HepG2 (cell line): ENCODE measurements around the gene SLC25A10. TPM values are rescaled to one million over a fixed set of nuclear protein-coding genes. Genes with fewer than 3 reads are reported as not detected.

Experiments used
- ATF7-NPFF ChIP-seq: sonication (generic); formaldehyde crosslinking; IDR thresholded peaks from 2 replicates; pipeline ENCODE4 v1.8.1; 2023; ENCODE audit warnings: mild to moderate bottlenecking, low read depth, missing genetic modification reagents, moderate library complexity
- CBFB ChIP-seq: sonication (generic); formaldehyde crosslinking; IDR thresholded peaks from 2 replicates; pipeline ENCODE4 v1.4.0; 2020; ENCODE audit warnings: missing genetic modification reagents
- CCDC6 ChIP-seq: sonication (generic); formaldehyde crosslinking; IDR thresholded peaks from 2 replicates; pipeline ENCODE4 v1.8.1; 2022; ENCODE audit warnings: mild to moderate bottlenecking, missing genetic modification reagents, moderate library complexity
- EED ChIP-seq: sonication (generic); formaldehyde crosslinking; IDR thresholded peaks from 2 replicates; pipeline ENCODE4 v1.5.0; 2020; ENCODE audit warnings: mild to moderate bottlenecking, missing genetic modification reagents
- ISX ChIP-seq: sonication (generic); formaldehyde crosslinking; conservative IDR thresholded peaks from 2 replicates; pipeline ENCODE4 v1.5.0; 2020; ENCODE audit warnings: missing genetic modification reagents
- NFKBIZ ChIP-seq: IDR thresholded peaks from 2 replicates; pipeline ENCODE4 v1.6.1; 2018; ENCODE audit warnings: missing genetic modification reagents, missing compliant biosample characterization
- NFRKB ChIP-seq: fragments of 450-650 bp; IDR thresholded peaks from 2 replicates; pipeline ENCODE4 v1.6.1; 2017
- NONO ChIP-seq, 2 experiments: fragments of 450-650 bp in 1 of 2; sonication (generic) in 1 of 2; formaldehyde crosslinking in 1 of 2; IDR thresholded peaks in 1 of 2; conservative IDR thresholded peaks in 1 of 2; 2 replicates each; pipeline versions ENCODE4 v1.6.1 to v1.8.0; 2017 to 2022; ENCODE audit warnings: mild to moderate bottlenecking in 1 of 2, missing genetic modification reagents in 1 of 2, moderate library complexity in 1 of 2
- TAF1 ChIP-seq: sonication (generic); formaldehyde crosslinking; IDR thresholded peaks from 2 replicates; pipeline ENCODE4 v1.4.0; 2020; ENCODE audit warnings: missing genetic modification reagents
- ZNF430 ChIP-seq: sonication (generic); formaldehyde crosslinking; IDR thresholded peaks from 2 replicates; pipeline ENCODE4 v1.9.0; 2021; ENCODE audit warnings: mild to moderate bottlenecking, missing genetic modification reagents
- ZNF792 ChIP-seq: IDR thresholded peaks from 2 replicates; pipeline ENCODE4 v1.6.1; 2016
- polyA plus RNA-seq, 8 experiments: library from polyadenylated mRNA; depleted of rRNA in 3 of 8; stranded (reverse) in 7 of 8; unstranded in 1 of 8; fragments of >200 nt; fragmentation: Illumina TruSeq in 4 of 8; extraction: Trizol in 4 of 8; gene quantifications; 2 replicates each; pipeline versions ENCODE4 v1.2.1 to v1.2.3, GENCODE V29; 2011 to 2016; ENCODE audit warnings: low read depth in 4 of 8, missing spikeins in 1 of 8, mixed read lengths in 1 of 8; ENCODE audit not compliant: insufficient read depth in 1 of 8
- total RNA-seq, 5 experiments: library from RNA; depleted of rRNA; stranded (reverse); fragments of >200 nt; fragmentation: Illumina TruSeq; extraction: Trizol; gene quantifications; 2 replicates each; pipeline ENCODE4 v1.2.3, GENCODE V29; 2016; ENCODE audit warnings: low read depth in 1 of 5
- TF ChIP-seq, protein P1 (sequence below): sonication (generic); formaldehyde crosslinking; IDR thresholded peaks from 2 replicates; pipeline ENCODE4 v1.4.0; 2020; ENCODE audit warnings: mild to moderate bottlenecking, missing genetic modification reagents
- TF ChIP-seq, protein P2 (sequence below): sonication (generic); formaldehyde crosslinking; IDR thresholded peaks from 2 replicates; pipeline ENCODE4 v1.8.1; 2022; ENCODE audit warnings: low read depth, mild to moderate bottlenecking, missing genetic modification reagents
- TF ChIP-seq, protein P3 (sequence below): sonication (generic); formaldehyde crosslinking; IDR thresholded peaks from 2 replicates; pipeline ENCODE4 v1.5.0; 2020; ENCODE audit warnings: missing genetic modification reagents, mild to moderate bottlenecking, borderline replicate concordance
- TF ChIP-seq, protein P4 (sequence below): sonication (generic); formaldehyde crosslinking; IDR thresholded peaks from 2 replicates; pipeline ENCODE4 v1.5.1; 2020; ENCODE audit warnings: mild to moderate bottlenecking, missing genetic modification reagents
- TF ChIP-seq, protein P5 (sequence below): sonication (generic); formaldehyde crosslinking; IDR thresholded peaks from 2 replicates; pipeline ENCODE4 v1.4.0; 2020; ENCODE audit warnings: missing genetic modification reagents, mild to moderate bottlenecking, borderline replicate concordance
- TF ChIP-seq, protein P6 (sequence below): sonication (generic); formaldehyde crosslinking; IDR thresholded peaks from 2 replicates; pipeline ENCODE4 v1.8.0; 2022; ENCODE audit warnings: missing genetic modification reagents, mild to moderate bottlenecking, inconsistent platforms, borderline replicate concordance

SLC25A10 gene
- total and polyA plus RNA-seq, 2 of the 13 experiments (the other 11 are each of a cell fraction or from before 2014, with no cell fraction given): 46.5 to 140 TPM

DNA sequence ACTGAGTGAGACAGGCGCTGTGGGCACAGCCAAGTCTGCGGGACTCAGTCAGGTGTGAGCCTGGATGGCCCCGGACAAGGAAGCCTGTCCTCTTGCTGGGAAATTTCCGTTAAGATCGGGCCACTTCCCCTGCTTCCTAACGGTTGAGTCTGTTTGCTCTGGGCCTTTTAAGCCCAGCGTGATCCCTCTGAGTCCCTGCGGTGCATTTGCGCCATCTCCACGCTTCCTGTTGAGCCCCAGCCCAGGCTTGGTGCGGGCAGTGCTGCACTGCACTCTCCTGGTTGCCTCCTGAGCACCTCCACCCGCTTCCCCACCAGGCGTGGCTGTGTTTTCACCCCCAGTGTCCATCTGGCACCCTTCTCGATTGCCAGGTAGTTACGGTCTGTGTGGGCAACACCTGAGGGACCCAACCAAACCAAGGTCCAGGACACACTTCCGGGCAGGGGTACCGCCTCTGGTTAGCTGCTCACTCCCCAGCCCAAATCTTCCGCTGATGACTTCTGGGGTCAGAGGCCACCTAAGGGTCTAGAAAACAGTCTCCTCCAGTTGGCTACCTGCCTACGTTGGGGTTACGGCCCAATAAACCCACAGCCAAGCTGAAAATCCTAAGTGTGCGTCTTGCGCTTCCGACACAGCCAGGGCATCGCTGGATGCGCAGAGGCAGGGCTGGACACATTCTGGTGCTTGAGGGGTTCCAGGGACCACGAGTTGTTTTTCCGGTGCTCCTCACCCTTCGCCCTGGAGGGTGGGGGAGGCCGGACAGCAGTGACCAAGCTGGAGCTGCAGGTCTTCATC lies 1.4 kb upstream of the SLC25A10 start (continued):
- TF ChIP-seq EED (CRISPR knock-in tag) (peak; percentile 52; the same call in 1 of the 2 replicates), ZNF792 (CRISPR knock-in tag) (0 out of 2 replicates have a peak, but pooled peaks have one; percentile 36), ATF7-NPFF (CRISPR knock-in tag) (peak; percentile 52; the same call in 1 of the 2 replicates), ISX (CRISPR knock-in tag) (no peak), CCDC6 (CRISPR knock-in tag) (0 out of 2 replicates have a peak, but pooled peaks have one; percentile 46), NFRKB (no peak), TAF1 (no peak), ZNF430 (CRISPR knock-in tag) (0 out of 2 replicates have a peak, but pooled peaks have one; percentile 15), NONO (IDR thresholded peaks at IDR 0.05) (no peak), NONO (CRISPR knock-in tag; conservative IDR thresholded peaks at IDR 0.05) (no peak; the same call in 1 of the 2 replicates), NFKBIZ (CRISPR knock-in tag) (no peak), CBFB (CRISPR knock-in tag) (no peak)
- TF ChIP-seq, protein P1, sequence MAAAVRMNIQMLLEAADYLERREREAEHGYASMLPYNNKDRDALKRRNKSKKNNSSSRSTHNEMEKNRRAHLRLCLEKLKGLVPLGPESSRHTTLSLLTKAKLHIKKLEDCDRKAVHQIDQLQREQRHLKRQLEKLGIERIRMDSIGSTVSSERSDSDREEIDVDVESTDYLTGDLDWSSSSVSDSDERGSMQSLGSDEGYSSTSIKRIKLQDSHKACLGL (CRISPR knock-in tag): peak; percentile 35; the same call in 1 of the 2 replicates
- TF ChIP-seq, protein P2, sequence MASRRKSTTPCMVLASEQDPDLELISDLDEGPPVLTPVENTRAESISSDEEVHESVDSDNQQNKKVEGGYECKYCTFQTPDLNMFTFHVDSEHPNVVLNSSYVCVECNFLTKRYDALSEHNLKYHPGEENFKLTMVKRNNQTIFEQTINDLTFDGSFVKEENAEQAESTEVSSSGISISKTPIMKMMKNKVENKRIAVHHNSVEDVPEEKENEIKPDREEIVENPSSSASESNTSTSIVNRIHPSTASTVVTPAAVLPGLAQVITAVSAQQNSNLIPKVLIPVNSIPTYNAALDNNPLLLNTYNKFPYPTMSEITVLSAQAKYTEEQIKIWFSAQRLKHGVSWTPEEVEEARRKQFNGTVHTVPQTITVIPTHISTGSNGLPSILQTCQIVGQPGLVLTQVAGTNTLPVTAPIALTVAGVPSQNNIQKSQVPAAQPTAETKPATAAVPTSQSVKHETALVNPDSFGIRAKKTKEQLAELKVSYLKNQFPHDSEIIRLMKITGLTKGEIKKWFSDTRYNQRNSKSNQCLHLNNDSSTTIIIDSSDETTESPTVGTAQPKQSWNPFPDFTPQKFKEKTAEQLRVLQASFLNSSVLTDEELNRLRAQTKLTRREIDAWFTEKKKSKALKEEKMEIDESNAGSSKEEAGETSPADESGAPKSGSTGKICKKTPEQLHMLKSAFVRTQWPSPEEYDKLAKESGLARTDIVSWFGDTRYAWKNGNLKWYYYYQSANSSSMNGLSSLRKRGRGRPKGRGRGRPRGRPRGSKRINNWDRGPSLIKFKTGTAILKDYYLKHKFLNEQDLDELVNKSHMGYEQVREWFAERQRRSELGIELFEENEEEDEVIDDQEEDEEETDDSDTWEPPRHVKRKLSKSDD (CRISPR knock-in tag): 0 out of 2 replicates have a peak, but pooled peaks have one; percentile 31
- TF ChIP-seq, protein P3, sequence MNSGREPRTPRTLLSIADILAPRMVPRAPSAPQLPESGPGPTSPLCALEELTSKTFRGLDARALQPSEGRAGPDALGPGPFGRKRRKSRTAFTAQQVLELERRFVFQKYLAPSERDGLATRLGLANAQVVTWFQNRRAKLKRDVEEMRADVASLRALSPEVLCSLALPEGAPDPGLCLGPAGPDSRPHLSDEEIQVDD (CRISPR knock-in tag): no peak
- TF ChIP-seq, protein P4, sequence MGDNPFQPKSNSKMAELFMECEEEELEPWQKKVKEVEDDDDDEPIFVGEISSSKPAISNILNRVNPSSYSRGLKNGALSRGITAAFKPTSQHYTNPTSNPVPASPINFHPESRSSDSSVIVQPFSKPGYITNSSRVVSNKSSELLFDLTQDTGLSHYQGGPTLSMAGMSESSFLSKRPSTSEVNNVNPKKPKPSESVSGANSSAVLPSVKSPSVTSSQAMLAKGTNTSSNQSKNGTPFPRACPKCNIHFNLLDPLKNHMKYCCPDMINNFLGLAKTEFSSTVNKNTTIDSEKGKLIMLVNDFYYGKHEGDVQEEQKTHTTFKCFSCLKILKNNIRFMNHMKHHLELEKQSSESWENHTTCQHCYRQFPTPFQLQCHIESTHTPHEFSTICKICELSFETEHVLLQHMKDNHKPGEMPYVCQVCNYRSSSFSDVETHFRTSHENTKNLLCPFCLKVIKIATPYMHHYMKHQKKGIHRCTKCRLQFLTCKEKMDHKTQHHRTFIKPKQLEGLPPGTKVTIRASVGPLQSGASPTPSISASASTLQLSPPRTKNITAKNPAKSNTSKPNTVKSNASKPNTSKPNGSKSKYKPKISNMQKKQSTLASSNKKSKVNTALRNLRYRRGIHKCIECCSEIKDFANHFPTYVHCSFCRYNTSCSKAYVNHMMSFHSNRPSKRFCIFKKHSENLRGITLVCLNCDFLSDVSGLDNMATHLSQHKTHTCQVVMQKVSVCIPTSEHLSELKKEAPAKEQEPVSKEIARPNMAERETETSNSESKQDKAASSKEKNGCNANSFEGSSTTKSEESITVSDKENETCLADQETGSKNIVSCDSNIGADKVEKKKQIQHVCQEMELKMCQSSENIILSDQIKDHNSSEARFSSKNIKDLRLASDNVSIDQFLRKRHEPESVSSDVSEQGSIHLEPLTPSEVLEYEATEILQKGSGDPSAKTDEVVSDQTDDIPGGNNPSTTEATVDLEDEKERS (CRISPR knock-in tag): no peak
- TF ChIP-seq, protein P5, sequence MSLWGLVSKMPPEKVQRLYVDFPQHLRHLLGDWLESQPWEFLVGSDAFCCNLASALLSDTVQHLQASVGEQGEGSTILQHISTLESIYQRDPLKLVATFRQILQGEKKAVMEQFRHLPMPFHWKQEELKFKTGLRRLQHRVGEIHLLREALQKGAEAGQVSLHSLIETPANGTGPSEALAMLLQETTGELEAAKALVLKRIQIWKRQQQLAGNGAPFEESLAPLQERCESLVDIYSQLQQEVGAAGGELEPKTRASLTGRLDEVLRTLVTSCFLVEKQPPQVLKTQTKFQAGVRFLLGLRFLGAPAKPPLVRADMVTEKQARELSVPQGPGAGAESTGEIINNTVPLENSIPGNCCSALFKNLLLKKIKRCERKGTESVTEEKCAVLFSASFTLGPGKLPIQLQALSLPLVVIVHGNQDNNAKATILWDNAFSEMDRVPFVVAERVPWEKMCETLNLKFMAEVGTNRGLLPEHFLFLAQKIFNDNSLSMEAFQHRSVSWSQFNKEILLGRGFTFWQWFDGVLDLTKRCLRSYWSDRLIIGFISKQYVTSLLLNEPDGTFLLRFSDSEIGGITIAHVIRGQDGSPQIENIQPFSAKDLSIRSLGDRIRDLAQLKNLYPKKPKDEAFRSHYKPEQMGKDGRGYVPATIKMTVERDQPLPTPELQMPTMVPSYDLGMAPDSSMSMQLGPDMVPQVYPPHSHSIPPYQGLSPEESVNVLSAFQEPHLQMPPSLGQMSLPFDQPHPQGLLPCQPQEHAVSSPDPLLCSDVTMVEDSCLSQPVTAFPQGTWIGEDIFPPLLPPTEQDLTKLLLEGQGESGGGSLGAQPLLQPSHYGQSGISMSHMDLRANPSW (CRISPR knock-in tag): no peak
- TF ChIP-seq, protein P6, sequence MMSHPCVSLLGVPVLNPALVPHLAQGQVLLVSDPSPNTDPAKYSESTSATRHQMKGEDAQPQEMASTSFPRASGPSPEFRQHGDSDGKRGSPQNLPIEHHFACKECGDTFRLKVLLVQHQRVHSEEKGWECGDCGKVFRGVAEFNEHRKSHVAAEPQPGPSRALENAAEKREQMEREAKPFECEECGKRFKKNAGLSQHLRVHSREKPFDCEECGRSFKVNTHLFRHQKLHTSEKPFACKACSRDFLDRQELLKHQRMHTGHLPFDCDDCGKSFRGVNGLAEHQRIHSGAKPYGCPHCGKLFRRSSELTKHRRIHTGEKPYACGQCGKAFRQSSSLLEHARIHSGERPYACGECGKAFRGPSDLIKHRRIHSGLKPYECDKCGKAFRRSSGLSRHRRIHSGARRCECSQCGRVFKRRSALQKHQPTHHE: 0 out of 2 replicates have a peak, but pooled peaks have one; percentile 25
